Fibroblast of lung (primary cell): Measurements from ENCODE around the gene ELOVL5. TPM values are rescaled to one million over a fixed set of nuclear protein-coding genes. Genes with fewer than 3 reads are reported as not detected.

Experiments
- DNase-seq, 2 donors: peaks; one replicate each; pipeline versions ENCODE4 v3.0.0 to v3.0.0-alpha.2; 2010; ENCODE audit warnings: low read depth in 2 of 2
- H2AFZ ChIP-seq: 2 replicates; pipeline ENCODE4 v1.5.1; 2012; ENCODE audit warnings: low read length, control low read depth, inconsistent platforms
- H3K27ac ChIP-seq: 2 replicates; pipeline ENCODE4 v1.5.1; 2011; ENCODE audit warnings: low read length, control low read depth; ENCODE audit not compliant: insufficient read depth
- H3K27me3 ChIP-seq: 2 replicates; pipeline ENCODE4 v1.5.1; 2011; ENCODE audit warnings: mild to moderate bottlenecking, low read length; ENCODE audit not compliant: control insufficient read depth, insufficient read depth
- H3K36me3 ChIP-seq: 2 replicates; pipeline ENCODE4 v1.5.1; 2011; ENCODE audit warnings: low read length; ENCODE audit not compliant: control insufficient read depth, insufficient read depth
- H3K4me1 ChIP-seq: 2 replicates; pipeline ENCODE4 v1.5.1; 2011; ENCODE audit warnings: low read length; ENCODE audit not compliant: control insufficient read depth, insufficient read depth; ENCODE audit errors: extremely low read depth
- H3K4me2 ChIP-seq: 2 replicates; pipeline ENCODE4 v1.5.1; 2011; ENCODE audit warnings: low read length, control low read depth; ENCODE audit not compliant: insufficient read depth; ENCODE audit errors: extremely low read depth
- H3K4me3 ChIP-seq, 4 experiments: fragments of 200-600 bp in 1 of 4; sonication (generic) in 1 of 4; replicated peaks in 1 of 4; 2 replicates each; pipeline ENCODE4 v1.5.1; 2011 to 2016; ENCODE audit warnings: low read length in 4 of 4, low read depth in 3 of 4, mild to moderate bottlenecking in 3 of 4, control low read depth in 2 of 4, inconsistent platforms in 1 of 4, mixed read lengths in 1 of 4; ENCODE audit not compliant: insufficient read depth in 1 of 4; ENCODE audit errors: control extremely low read depth in 1 of 4
- H3K79me2 ChIP-seq: 2 replicates; pipeline ENCODE4 v1.5.1; 2012; ENCODE audit warnings: mild to moderate bottlenecking, low read length, inconsistent platforms; ENCODE audit not compliant: control insufficient read depth, insufficient read depth
- H3K9ac ChIP-seq: 2 replicates; pipeline ENCODE4 v1.5.1; 2011; ENCODE audit warnings: mild to moderate bottlenecking, low read length, control low read depth; ENCODE audit not compliant: insufficient read depth
- H3K9me3 ChIP-seq: 2 replicates; pipeline ENCODE4 v1.5.1; 2012; ENCODE audit warnings: low read depth, low read length; ENCODE audit not compliant: control insufficient read depth, insufficient read depth
- H4K20me1 ChIP-seq: 2 replicates; pipeline ENCODE4 v1.5.1; 2011; ENCODE audit warnings: low read length; ENCODE audit not compliant: control insufficient read depth, insufficient read depth; ENCODE audit errors: extremely low read depth
- CTCF ChIP-seq, 2 donors: IDR thresholded peaks in 1 of 2; conservative IDR thresholded peaks in 1 of 2; 1 replicate in 1 of 2; 2 replicates in 1 of 2; pipeline ENCODE4 v1.5.1; 2011 to 2012; ENCODE audit warnings: low read length in 2 of 2, control low read depth in 1 of 2, inconsistent platforms in 1 of 2, low read depth in 1 of 2, mild to moderate bottlenecking in 1 of 2
- EZH2 ChIP-seq: IDR thresholded peaks from 2 replicates; pipeline ENCODE4 v1.5.1; 2012; ENCODE audit warnings: low read length, control low read depth, mild to moderate bottlenecking; ENCODE audit errors: missing control alignments
- polyA plus RNA-seq, 2 donors: library from polyadenylated mRNA; depleted of rRNA in 1 of 2; stranded (reverse) in 1 of 2; unstranded in 1 of 2; fragments of >200 nt; gene quantifications; 2 replicates each; pipeline ENCODE4 v1.2.1, GENCODE V29; 2011 to 2012; ENCODE audit warnings: missing spikeins in 1 of 2
- total RNA-seq: library from RNA; depleted of rRNA; stranded (reverse); fragments of >200 nt; gene quantifications from 2 replicates; pipeline ENCODE4 v1.2.1, GENCODE V29; 2014

Gene ELOVL5
- total and polyA plus RNA-seq, 2 donors (not counting 1 experiment from before 2014, with no cell fraction given), result 67.7 to 96.7 TPM

GRCh38 chr6:53373638-53374037, 24.9 kb upstream of the ELOVL5 start:
- no peak for DNase-seq
- no peak overlapping the region for H3K27ac ChIP-seq
- no peaks in the 10 kb centered on the region for H3K4me1 ChIP-seq

GRCh38 chr6:53369876-53370515, 21.2 kb upstream of the ELOVL5 start:
- no peak overlapping the region for H3K4me3 ChIP-seq
- no peak overlapping the region for H3K4me2 ChIP-seq
- TF ChIP-seq CTCF (conservative IDR thresholded peaks at IDR 0.05 in 1 of 2, IDR thresholded peaks at IDR 0.05 in 1 of 2; ENCODE audit: low read depth in 1 of 2, low read length in 2 of 2), result no peak
- TF ChIP-seq EZH2, result no peak
- no peaks in the 10 kb centered on the region for H3K4me1 ChIP-seq
- DNase-seq, result peak in 1 of 2 donors; percentile 28
- no peaks in the 10 kb centered on the region for H4K20me1 ChIP-seq
- H3K9ac ChIP-seq, result no peak overlapping the region
- H3K9me3 ChIP-seq, result no peaks in the 10 kb centered on the region
- no peak overlapping the region for H3K27ac ChIP-seq
- H3K27me3 ChIP-seq, result peaks cover 2% of the 10 kb centered on the region
- H3K79me2 ChIP-seq, result no peaks in the 10 kb centered on the region
- H3K36me3 ChIP-seq, result no peaks in the 10 kb centered on the region
- no peak overlapping the region for H2AFZ ChIP-seq

More at GRCh38 chr6:53373638-53374037, 24.9 kb upstream of the ELOVL5 start:
- Histone ChIP-seq H3K9me3 (no peaks in the 10 kb centered on the region), H4K20me1 (no peaks in the 10 kb centered on the region), H3K36me3 (no peaks in the 10 kb centered on the region), H3K4me2 (no peak overlapping the region), H3K4me3 (no peak overlapping the region), H2AFZ (no peak overlapping the region), H3K9ac (no peak overlapping the region), H3K27me3 (peaks cover 6% of the 10 kb centered on the region), H3K79me2 (no peaks in the 10 kb centered on the region)
- TF ChIP-seq EZH2 (no peak), CTCF (conservative IDR thresholded peaks at IDR 0.05 in 1 of 2, IDR thresholded peaks at IDR 0.05 in 1 of 2; ENCODE audit: low read depth in 1 of 2, low read length in 2 of 2) (no peak)

- Histone ChIP-seq H3K9ac (no peak overlapping the region), H3K27ac (no peak overlapping the region), H3K9me3 (no peaks in the 10 kb centered on the region), H3K79me2 (no peaks in the 10 kb centered on the region), H3K4me2 (no peak overlapping the region), H4K20me1 (no peaks in the 10 kb centered on the region), H3K36me3 (no peaks in the 10 kb centered on the region), H3K4me3 (no peak overlapping the region), H2AFZ (no peak overlapping the region), H3K4me1 (no peaks in the 10 kb centered on the region), H3K27me3 (peaks cover 2% of the 10 kb centered on the region)
- no peak for TF ChIP-seq EZH2
- TF ChIP-seq CTCF (conservative IDR thresholded peaks at IDR 0.05 in 1 of 2, IDR thresholded peaks at IDR 0.05 in 1 of 2; ENCODE audit: low read depth in 1 of 2, low read length in 2 of 2), result no peak
- DNase-seq, result no peak
Observed at GRCh38 chr6:53369051-53369450, 20.3 kb upstream of the ELOVL5 start.
